Esophagus (tissue), 2 donors: ENCODE data around the gene EPHA5. TPM values are rescaled to one million over a fixed set of nuclear protein-coding genes. Genes with fewer than 3 reads are reported as not detected.

ENCODE experiments used
- H3K27ac ChIP-seq, 2 donors: one replicate each; pipeline ENCODE4 v1.5.1; 2013; ENCODE audit warnings: low read depth in 2 of 2, mild to moderate bottlenecking in 2 of 2, inconsistent platforms in 1 of 2, low read length in 1 of 2, moderate library complexity in 1 of 2
- H3K27me3 ChIP-seq, 2 donors: one replicate each; pipeline ENCODE4 v1.6.1; 2013; ENCODE audit warnings: low read length in 2 of 2, control low read depth in 1 of 2, mild to moderate bottlenecking in 1 of 2; ENCODE audit not compliant: insufficient read depth in 2 of 2, control insufficient read depth in 1 of 2
- H3K36me3 ChIP-seq, 2 donors: one replicate each; pipeline ENCODE4 v1.6.1; 2013; ENCODE audit warnings: low read length in 1 of 2; ENCODE audit not compliant: control insufficient read depth in 2 of 2, insufficient read depth in 2 of 2
- H3K4me1 ChIP-seq, 2 donors: one replicate each; pipeline ENCODE4 v1.6.1; 2013; ENCODE audit warnings: low read length in 1 of 2; ENCODE audit not compliant: control insufficient read depth in 2 of 2, insufficient read depth in 2 of 2
- H3K4me3 ChIP-seq, 2 donors: one replicate each; pipeline ENCODE4 v1.5.1; 2013; ENCODE audit warnings: low read length in 2 of 2, mild to moderate bottlenecking in 2 of 2, low read depth in 1 of 2, moderate library complexity in 1 of 2
- H3K9me3 ChIP-seq, 2 donors: one replicate each; pipeline ENCODE4 v1.6.1; 2013; ENCODE audit warnings: mild to moderate bottlenecking in 2 of 2, low read depth in 1 of 2, low read length in 1 of 2, moderate library complexity in 1 of 2; ENCODE audit not compliant: control insufficient read depth in 2 of 2, insufficient read depth in 1 of 2
- WGBS, 2 donors: extraction: QIAGEN DNeasy Blood & Tissue Kit; methylation state at CpG; one replicate each; pipeline ENCODE4 v1.1.7; 2013; 5-methylcytosine and 5-hydroxymethylcytosine counted together
- polyA plus RNA-seq, 2 donors: library from polyadenylated mRNA; stranded (reverse); fragments of 200-250 nt; gene quantifications; one replicate each; pipeline ENCODE4 v1.2.3, GENCODE V29; 2013
- donor health status: healthy with polysubstance abuse.
- donor health status: Bipolar disorder and iron deficiency.

EPHA5 gene
- under 1 TPM; under 0.01 TPM for polyA plus RNA-seq

DNA sequence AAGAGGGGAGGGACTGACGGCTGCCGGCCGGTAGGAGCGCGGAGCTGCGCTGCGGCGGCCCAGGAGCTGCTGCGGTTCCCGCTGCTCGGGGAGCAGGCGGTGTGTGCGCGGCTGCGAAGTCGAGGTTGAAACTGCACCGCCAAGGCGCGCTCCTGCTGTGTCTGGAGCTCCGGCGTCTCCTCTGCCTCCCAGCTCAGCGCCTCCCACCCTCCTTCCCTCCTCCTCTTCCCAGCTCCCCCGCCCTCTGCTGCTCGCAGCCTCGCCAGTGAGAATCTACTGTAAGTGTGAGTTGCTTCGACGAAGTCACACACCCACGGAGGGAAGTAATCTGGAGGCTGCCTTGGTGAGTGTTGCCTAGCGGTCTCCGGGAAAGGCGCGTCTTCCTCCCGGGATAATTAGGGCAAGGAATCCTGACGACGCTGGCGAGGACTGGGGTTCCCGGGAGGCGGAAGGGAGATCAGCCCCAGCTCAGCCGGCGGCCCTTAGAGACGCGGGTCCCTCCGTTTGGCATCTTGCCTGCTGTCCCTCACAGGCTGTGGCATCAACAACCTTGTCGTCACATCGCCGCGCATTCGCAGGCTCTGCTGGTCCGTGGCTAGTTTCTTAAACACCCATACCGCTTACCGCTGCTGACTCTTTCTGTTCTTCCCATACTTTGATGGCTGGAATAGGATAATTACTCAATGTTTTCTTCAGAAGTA lies at the start of gene EPHA5:
EPHA5 (minus strand) TSS at position 159 of the 701 bp plus-strand sequence. CDS start 747 bp downstream, outside the sequence.
- Histone ChIP-seq H3K4me3 (peak within 1 kb of the TSS; percentile 3 to 11), H3K4me1 (peaks cover 6 to 7% of the 10 kb centered on the region in 2 donors), H3K9me3 (no peaks in the 10 kb centered on the region), H3K36me3 (no peaks in the 10 kb centered on the region), H3K27me3 (peaks cover 0 to 11% of the 10 kb centered on the region in 2 donors), H3K27ac (no peak within 1 kb of the TSS)
- 1 to 4% methylated on average over 39 to 51 of the region's 51 CpGs for WGBS, 2 donors

DNA sequence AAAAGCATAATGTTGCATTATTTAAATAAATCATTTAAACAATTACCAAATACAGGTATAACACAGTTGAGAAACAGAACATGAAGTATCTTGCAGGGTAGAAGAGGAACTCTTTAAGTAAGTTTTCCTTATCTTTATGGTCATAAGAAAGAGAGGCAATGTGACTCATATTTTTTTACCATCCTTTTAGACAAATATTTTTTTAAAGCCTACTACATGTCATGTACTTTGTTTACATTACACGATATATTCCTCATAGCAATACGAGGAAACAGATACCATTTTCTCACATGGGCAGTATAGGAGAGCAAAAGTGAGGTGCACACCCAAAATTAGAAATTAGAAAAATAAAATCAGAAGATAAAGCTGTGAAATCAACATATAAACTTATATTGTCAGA lies 49.3 kb upstream of the EPHA5 start:
- no peaks in the 10 kb centered on the region for H3K9me3 ChIP-seq
- H3K4me3 ChIP-seq = no peak overlapping the region
- H3K36me3 ChIP-seq = no peaks in the 10 kb centered on the region
- 68 to 71% methylated on average over 2 of the region's 2 CpGs for WGBS, 2 donors
- H3K27ac ChIP-seq = no peak overlapping the region
- no peaks in the 10 kb centered on the region for H3K27me3 ChIP-seq
- H3K4me1 ChIP-seq = no peaks in the 10 kb centered on the region

DNA sequence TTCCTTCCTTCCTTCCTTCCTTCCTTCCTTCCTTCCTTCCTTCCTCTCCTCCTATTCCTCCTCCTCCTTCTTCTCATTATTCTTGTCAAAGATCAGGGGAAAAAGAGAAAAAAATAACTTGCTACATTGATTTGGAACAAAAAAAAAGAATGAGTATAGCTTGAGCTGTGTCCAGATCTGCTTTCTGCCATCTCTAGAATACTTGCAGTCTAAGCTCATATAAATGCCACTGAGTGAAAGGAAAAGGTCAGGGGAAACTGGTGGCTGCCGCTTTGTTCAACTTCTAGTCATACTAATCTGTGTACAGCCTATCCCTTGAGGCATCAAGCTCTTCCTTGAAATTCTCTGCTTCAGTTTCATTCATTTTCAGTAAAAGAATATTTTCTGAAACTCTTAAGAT lies 28.3 kb upstream of the EPHA5 start:
- H3K36me3 ChIP-seq = no peaks in the 10 kb centered on the region
- no peaks in the 10 kb centered on the region for H3K27me3 ChIP-seq
- H3K9me3 ChIP-seq = no peaks in the 10 kb centered on the region
- no peaks in the 10 kb centered on the region for H3K4me1 ChIP-seq
- no peak overlapping the region for H3K4me3 ChIP-seq
- no peak overlapping the region for H3K27ac ChIP-seq
- WGBS, 2 donors = 93% methylated on average over 1 of the region's 1 CpG

DNA sequence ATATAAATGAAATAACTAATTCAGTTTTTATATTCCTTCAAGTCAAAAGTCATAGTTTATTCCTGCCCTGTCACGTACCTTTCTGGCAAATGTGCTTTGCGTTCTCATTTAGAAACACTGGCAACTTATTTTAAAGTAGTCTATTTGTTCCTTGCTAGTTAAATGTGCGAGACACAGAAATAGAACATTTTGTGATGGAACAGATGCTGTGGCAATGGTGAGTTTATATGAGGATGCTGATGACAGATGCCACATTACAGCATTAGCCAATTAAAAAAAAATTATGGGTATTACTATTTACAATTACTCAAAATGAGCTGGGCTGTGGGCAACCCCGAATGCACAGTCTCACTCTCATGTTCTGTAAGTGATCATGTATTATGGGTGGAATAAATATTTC lies 26.1 kb upstream of the EPHA5 start:
- Histone ChIP-seq H3K9me3 (no peaks in the 10 kb centered on the region), H3K36me3 (no peaks in the 10 kb centered on the region), H3K27me3 (no peaks in the 10 kb centered on the region), H3K4me1 (no peaks in the 10 kb centered on the region), H3K4me3 (no peak overlapping the region), H3K27ac (no peak overlapping the region)
- 53 to 82% methylated on average over 4 of the region's 4 CpGs for WGBS, 2 donors

DNA sequence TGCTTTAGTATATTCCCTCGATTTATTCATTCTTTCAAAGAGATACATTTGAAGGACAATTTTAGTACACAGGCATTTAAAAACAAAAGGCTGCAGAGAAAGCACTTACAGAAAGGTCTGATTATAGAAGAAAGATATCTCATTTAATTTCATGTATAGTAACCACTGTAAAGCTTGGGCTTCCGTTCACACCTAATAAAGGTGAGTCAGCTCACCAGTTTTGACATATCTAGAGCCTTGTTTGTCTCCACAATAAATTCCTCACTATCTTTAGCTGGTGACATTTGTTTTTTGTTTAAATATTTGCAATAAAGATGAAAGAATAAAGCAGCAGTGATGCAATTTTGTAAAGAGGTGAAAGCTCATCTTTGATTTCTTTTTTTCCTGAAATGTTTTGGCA lies 1.1 kb upstream of the EPHA5 start:
- H3K4me1 ChIP-seq = peaks cover 6 to 7% of the 10 kb centered on the region in 2 donors
- no peak overlapping the region for H3K27ac ChIP-seq
- H3K36me3 ChIP-seq = no peaks in the 10 kb centered on the region
- H3K4me3 ChIP-seq = no peak overlapping the region
- 47 to 49% methylated on average over 2 of the region's 2 CpGs for WGBS, 2 donors
- H3K9me3 ChIP-seq = no peaks in the 10 kb centered on the region
- H3K27me3 ChIP-seq = peaks cover 0 to 9% of the 10 kb centered on the region in 2 donors

DNA sequence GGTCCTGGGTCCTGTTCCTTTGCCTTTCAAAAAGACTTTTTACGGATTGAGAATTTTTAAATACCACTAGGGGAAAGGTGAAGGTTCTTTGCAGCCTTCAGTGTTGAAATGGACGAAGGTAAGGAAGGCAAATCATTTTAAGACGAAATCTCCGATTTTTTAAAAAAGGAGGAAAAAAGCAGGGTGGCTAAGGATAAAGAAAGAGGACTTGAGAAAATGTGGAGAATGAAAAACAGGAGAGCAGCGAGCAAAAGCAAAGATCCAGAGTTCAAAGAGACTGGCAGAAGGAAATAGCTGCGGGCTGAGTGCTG lies 314 bp downstream of the EPHA5 start:
- WGBS, 2 donors = 1% methylated on average over 6 of the region's 6 CpGs
- no peak overlapping the region for H3K27ac ChIP-seq
- H3K4me3 ChIP-seq = peak overlapping the region in 1 of 2 donors; percentile 11
- peaks cover 6 to 7% of the 10 kb centered on the region in 2 donors for H3K4me1 ChIP-seq
- H3K36me3 ChIP-seq = no peaks in the 10 kb centered on the region
- H3K9me3 ChIP-seq = no peaks in the 10 kb centered on the region
- peaks cover 0 to 11% of the 10 kb centered on the region in 2 donors for H3K27me3 ChIP-seq

DNA sequence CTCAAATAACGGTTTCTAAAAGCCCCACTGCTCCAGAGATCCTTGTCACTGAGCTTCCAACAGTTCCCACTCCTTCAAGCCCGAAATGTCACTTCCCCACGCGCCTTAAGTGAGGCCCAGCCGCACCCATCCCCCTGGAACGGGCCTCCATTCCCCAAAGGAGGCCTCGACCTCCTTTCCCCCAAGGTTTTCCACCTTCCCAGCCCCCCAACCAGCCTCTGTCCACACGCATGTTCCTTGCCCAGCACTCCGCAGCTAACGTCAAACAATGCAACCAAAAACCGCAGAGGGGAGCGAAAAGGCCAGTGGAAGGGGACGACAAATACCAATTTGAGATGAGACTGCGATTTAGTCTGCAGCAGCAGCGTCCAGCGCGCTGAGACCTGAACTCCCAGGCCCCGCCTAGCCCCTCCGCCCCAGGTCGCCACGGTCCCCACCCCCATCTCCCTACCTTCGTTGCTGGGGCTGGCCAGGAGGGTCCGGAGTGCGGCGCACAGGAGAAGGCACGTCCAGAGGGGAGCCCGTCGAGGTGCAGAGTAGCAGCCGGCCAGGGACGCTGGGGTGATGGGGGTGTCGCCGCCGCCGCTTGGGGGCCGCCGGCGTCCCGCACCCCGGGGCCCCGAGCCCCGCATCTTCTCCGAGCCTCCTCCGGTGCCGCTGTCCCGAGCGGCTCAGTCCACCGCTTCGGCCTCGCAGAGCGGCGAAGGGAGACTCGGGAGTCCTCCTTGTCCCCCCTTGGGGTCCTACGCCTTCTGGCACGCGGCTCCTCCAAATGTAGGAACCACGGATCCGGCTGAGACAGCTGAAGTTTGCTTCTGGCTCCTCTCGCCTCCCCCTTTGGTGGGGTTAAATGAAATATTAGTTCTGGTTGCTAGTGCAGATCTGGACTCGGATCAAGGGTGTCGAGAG lies 924 bp downstream of the EPHA5 start:
- 3 to 4% methylated on average over 57 to 60 of the region's 60 CpGs for WGBS, 2 donors
- H3K36me3 ChIP-seq = no peaks in the 10 kb centered on the region
- H3K9me3 ChIP-seq = no peaks in the 10 kb centered on the region
- H3K4me1 ChIP-seq = peaks cover 6 to 7% of the 10 kb centered on the region in 2 donors
- peaks cover 0 to 11% of the 10 kb centered on the region in 2 donors for H3K27me3 ChIP-seq
- no peak overlapping the region for H3K27ac ChIP-seq
- H3K4me3 ChIP-seq = peak overlapping the region; percentile 1 to 11

DNA sequence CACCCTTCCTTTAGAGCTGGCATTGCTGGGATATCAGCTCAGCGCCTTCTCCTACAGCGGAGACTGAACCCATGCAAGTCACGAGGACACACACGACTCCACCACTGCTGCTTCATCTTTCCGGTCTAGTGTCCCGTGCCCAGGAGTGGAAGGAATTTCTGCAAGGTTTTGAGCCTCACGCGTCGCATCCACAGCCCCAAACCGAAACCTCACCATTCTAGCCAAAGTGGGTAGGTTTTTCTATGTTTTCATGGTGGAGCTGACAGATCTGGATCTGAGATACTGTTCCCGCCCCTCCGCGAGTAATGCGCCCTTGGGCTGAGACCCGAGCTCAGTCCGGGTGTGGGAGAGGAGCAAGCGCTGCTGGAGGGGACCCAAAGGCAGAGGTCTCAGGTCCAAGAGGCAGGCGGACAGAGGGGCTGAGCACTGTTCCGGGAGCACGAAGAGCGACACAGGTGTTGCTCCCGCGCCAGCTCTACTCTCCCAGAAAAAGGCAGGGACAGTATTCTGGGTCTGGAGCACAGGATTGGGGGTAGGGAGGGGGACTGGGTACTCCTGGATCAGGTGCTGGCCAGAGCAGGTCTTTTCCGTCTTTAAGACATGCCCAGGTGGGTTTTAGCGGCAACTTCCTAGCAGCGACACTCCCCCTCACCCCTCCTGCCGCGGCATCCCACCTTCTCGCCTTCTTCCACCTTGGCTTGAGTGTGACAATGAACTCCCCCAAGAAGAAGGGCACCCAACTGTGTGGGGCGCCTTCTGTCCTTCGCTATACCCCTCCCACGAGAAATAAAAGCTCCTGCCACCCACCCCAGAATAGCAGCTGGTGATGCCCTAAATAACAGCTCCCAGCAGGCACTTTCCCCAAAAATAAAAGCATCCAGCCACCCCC lies 1.8 kb downstream of the EPHA5 start:
- 5 to 7% methylated on average over 32 of the region's 32 CpGs for WGBS, 2 donors
- peak overlapping the region; percentile 27 to 31 for H3K4me3 ChIP-seq
- no peak overlapping the region for H3K27ac ChIP-seq
- peaks cover 0 to 11% of the 10 kb centered on the region in 2 donors for H3K27me3 ChIP-seq
- no peaks in the 10 kb centered on the region for H3K9me3 ChIP-seq
- H3K4me1 ChIP-seq = peaks cover 6 to 7% of the 10 kb centered on the region in 2 donors
- no peaks in the 10 kb centered on the region for H3K36me3 ChIP-seq

DNA sequence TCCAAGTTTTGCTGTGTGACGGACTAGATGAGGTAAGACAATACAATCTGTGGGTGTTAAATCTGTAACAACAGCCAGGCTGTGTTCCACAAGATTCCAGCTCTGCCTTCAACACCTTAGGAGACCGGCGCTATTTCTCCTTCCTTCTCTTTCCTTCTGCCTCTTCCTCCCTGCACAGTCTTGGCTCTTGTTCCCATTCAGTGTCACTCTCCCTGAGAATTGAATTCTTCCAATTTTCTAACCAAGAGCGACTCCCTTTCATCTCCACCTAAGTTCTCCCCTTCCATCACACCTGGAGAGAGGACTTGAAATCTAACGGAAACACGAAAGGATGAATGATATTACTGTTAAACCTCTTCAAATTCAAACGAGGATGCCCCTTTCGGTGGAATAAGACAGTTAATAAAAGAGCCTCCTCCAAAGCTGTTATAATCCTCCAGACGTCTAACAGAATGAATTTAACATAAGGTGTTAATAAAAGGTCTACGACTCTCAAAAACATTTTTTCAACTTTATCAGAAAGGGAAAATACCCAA lies 2.7 kb downstream of the EPHA5 start:
- no peaks in the 10 kb centered on the region for H3K36me3 ChIP-seq
- no peaks in the 10 kb centered on the region for H3K9me3 ChIP-seq
- 18 to 25% methylated on average over 10 of the region's 10 CpGs for whole genome bisulfite sequencing, 2 donors
- H3K27me3 ChIP-seq = peaks cover 0 to 11% of the 10 kb centered on the region in 2 donors
- H3K27ac ChIP-seq = no peak overlapping the region
- peak overlapping the region in 1 of 2 donors; percentile 31 for H3K4me3 ChIP-seq
- H3K4me1 ChIP-seq = peaks cover 6 to 7% of the 10 kb centered on the region in 2 donors
